ENCODE results near the gene KRT12. TPM values are rescaled to one million over a fixed set of nuclear protein-coding genes. Genes with fewer than 3 reads are reported as not detected.
A peak's percentile ranks its signal among the peaks of the same experiment; 100 is the strongest.

KRT12 gene
- polyA plus RNA-seq, 1 of the 3 experiments (the other 2 are of a cell fraction) = not detected

- TF ChIP-seq TEAD4 (IDR thresholded peaks at IDR 0.05; ENCODE audit: borderline replicate concordance, insufficient read depth) = peak; percentile 46; the same call in 1 of the 2 replicates
- no peak for TF ChIP-seq ELF1 (IDR thresholded peaks at IDR 0.05)
- no peak for TF ChIP-seq GATA2 (CRISPR knock-in tag; IDR thresholded peaks at IDR 0.05)
- no peak for TF ChIP-seq NRF1 (IDR thresholded peaks at IDR 0.05; ENCODE audit: low read depth, low read length)
- TF ChIP-seq TCF12 (IDR thresholded peaks at IDR 0.05) = peak; percentile 57
- TF ChIP-seq REST (IDR thresholded peaks at IDR 0.05; ENCODE audit: low read depth, low read length) = peak; percentile 21; the same call in 1 of the 2 replicates
- peak; percentile 88 for TF ChIP-seq NFIC (IDR thresholded peaks at IDR 0.05; ENCODE audit: borderline replicate concordance)
- peak; percentile 87 for TF ChIP-seq FOSL2 (IDR thresholded peaks at IDR 0.05; ENCODE audit: borderline replicate concordance, low read depth)
- TF ChIP-seq JUND (IDR thresholded peaks at IDR 0.05) = peak; percentile 69
- peak; percentile 23; the same call in 1 of the 2 replicates for TF ChIP-seq RXRA (IDR thresholded peaks at IDR 0.05; ENCODE audit: borderline replicate concordance, low read depth)
- TF ChIP-seq CTCF (IDR thresholded peaks at IDR 0.05) = peak; percentile 84
- peak; percentile 87 for TF ChIP-seq SMC3 (IDR thresholded peaks at IDR 0.05; ENCODE audit: low read depth, low read length)
- TF ChIP-seq RCOR1 (IDR thresholded peaks at IDR 0.05; ENCODE audit: low read length) = no peak
- no peak for TF ChIP-seq MAX (IDR thresholded peaks at IDR 0.05; ENCODE audit: low read depth)
- peak; percentile 30; the same call in 1 of the 2 replicates for TF ChIP-seq PBX3 (IDR thresholded peaks at IDR 0.05)
- TF ChIP-seq EP300 (IDR thresholded peaks at IDR 0.05; ENCODE audit: borderline replicate concordance in 1 of 2, low read depth in 1 of 2, low read length in 1 of 2) = peak in 1 of 2 experiments; percentile 27; a peak in 1 of 4 replicates
- no peak for TF ChIP-seq SIN3A (IDR thresholded peaks at IDR 0.05; ENCODE audit: borderline replicate concordance, low read depth, low read length)
- TF ChIP-seq RAD21 (IDR thresholded peaks at IDR 0.05; ENCODE audit: low read length) = peak; percentile 92
- no peak for TF ChIP-seq YY1 (IDR thresholded peaks at IDR 0.05; ENCODE audit: low read depth)
- peak; percentile 17 for TF ChIP-seq CHD2 (IDR thresholded peaks at IDR 0.05; ENCODE audit: low read length, partially characterized antibody)
- TF ChIP-seq USF1 (IDR thresholded peaks at IDR 0.05; ENCODE audit: borderline replicate concordance, low read depth) = 0 out of 2 replicates have a peak, but pooled peaks have one; percentile 5
- Histone ChIP-seq H3K4me1 (ENCODE audit: control insufficient read depth in 1 of 2, insufficient read depth in 2 of 2, low read depth in 1 of 2, low read length in 1 of 2) (peaks cover 0 to 14% of the 10 kb centered on the region in 2 experiments; a peak in 3 of 4 replicates), H4K20me1 (ENCODE audit: insufficient read depth) (no peaks in the 10 kb centered on the region), H3K4me2 (peak overlapping the region; percentile 53; the same call in 1 of the 2 replicates), H3K9ac (no peak overlapping the region), H3F3A (replicated peaks; ENCODE audit: insufficient read depth) (peaks cover 19% of the 10 kb centered on the region), H3K36me3 (replicated peaks in 1 of 2; ENCODE audit: control insufficient read depth in 1 of 2, insufficient read depth in 2 of 2, low read length in 1 of 2) (no peaks in the 10 kb centered on the region), H2AFZ (ENCODE audit: low read depth) (no peak overlapping the region), H3K27me3 (ENCODE audit: insufficient read depth) (peaks cover 20% of the 10 kb centered on the region; the same call in 1 of the 2 replicates), H3K4me3 (ENCODE audit: low read depth in 2 of 2, low read length in 1 of 2) (no peak overlapping the region; a peak in 1 of 4 replicates), H3K79me2 (ENCODE audit: insufficient read depth) (no peaks in the 10 kb centered on the region), H3K27ac (ENCODE audit: low read depth in 2 of 2, low read length in 1 of 2) (peak overlapping the region in 1 of 2 experiments; percentile 66; a peak in 2 of 4 replicates), H3K9me2 (no peaks in the 10 kb centered on the region), H3K9me3 (no peaks in the 10 kb centered on the region)
- POLR2A ChIA-PET = no interaction called here
- CTCF ChIA-PET = interaction anchor here (0.6 to 11.9 kb wide), 14 partner anchors 9 to 761 kb away, joined by 3 to 140 read pairs (median 6); no protein-coding TSS in a partner anchor
- DNase-seq = peak; percentile 75
- WGBS (ENCODE audit: low lambda C conversion rate) = 0% methylated on average over 5 of the region's 5 CpGs
These were observed 42.3 kb upstream of the KRT12 start for GRCh38 chr17:40909351-40909750.

Measured in SK-N-SH (cell line).